GM12878 (cell line): Measurements from ENCODE around the gene GOLGA6L2. TPM values are rescaled to one million over a fixed set of nuclear protein-coding genes. Genes with fewer than 3 reads are reported as not detected.

Experiments
- KAT2A ChIP-seq: conservative IDR thresholded peaks from 2 replicates; pipeline ENCODE4 v1.6.1; 2011; ENCODE audit warnings: low read depth, low read length; ENCODE audit not compliant: control insufficient read depth
- polyA plus RNA-seq, 11 experiments: library from polyadenylated mRNA; depleted of rRNA in 4 of 11; unstranded in 6 of 11; stranded (reverse) in 5 of 11; fragments of >200 nt; fragmentation: Nextera tagmentation in 4 of 11; fragmentation: Illumina TruSeq in 1 of 11; extraction: Ambion mirVana in 4 of 11; extraction: Trizol in 1 of 11; gene quantifications; 1 replicate in 1 of 11; 2 replicates in 10 of 11; pipeline versions ENCODE4 v1.2.1 to v1.2.3, GENCODE V29; 2011 to 2016; ENCODE audit warnings: inconsistent platforms in 2 of 11, missing spikeins in 2 of 11, low read depth in 1 of 11
- total RNA-seq, 4 experiments: library from RNA; depleted of rRNA in 3 of 4; stranded (reverse); fragments of >200 nt in 3 of 4; fragmentation: Illumina TruSeq in 1 of 4; extraction: Trizol in 1 of 4; gene quantifications; 2 replicates each; pipeline versions ENCODE4 v1.2.1 to v1.2.3, GENCODE V29; 2013 to 2021
- TF ChIP-seq, protein P1 (sequence below): fragments of 450-650 bp; formaldehyde crosslinking; IDR thresholded peaks from 2 replicates; pipeline ENCODE4 v1.4.0; 2020; ENCODE audit warnings: mild to moderate bottlenecking, moderate library complexity
- TF ChIP-seq, protein P2 (sequence below): fragments of 450-650 bp; IDR thresholded peaks from 2 replicates; pipeline ENCODE4 v1.6.1; 2017; ENCODE audit warnings: mild to moderate bottlenecking, moderate library complexity

GOLGA6L2 gene
- total and polyA plus RNA-seq, 10 of the 15 experiments (the other 5 are each of a cell fraction or from before 2014, with no cell fraction given) = not detected

- TF ChIP-seq, protein P1, sequence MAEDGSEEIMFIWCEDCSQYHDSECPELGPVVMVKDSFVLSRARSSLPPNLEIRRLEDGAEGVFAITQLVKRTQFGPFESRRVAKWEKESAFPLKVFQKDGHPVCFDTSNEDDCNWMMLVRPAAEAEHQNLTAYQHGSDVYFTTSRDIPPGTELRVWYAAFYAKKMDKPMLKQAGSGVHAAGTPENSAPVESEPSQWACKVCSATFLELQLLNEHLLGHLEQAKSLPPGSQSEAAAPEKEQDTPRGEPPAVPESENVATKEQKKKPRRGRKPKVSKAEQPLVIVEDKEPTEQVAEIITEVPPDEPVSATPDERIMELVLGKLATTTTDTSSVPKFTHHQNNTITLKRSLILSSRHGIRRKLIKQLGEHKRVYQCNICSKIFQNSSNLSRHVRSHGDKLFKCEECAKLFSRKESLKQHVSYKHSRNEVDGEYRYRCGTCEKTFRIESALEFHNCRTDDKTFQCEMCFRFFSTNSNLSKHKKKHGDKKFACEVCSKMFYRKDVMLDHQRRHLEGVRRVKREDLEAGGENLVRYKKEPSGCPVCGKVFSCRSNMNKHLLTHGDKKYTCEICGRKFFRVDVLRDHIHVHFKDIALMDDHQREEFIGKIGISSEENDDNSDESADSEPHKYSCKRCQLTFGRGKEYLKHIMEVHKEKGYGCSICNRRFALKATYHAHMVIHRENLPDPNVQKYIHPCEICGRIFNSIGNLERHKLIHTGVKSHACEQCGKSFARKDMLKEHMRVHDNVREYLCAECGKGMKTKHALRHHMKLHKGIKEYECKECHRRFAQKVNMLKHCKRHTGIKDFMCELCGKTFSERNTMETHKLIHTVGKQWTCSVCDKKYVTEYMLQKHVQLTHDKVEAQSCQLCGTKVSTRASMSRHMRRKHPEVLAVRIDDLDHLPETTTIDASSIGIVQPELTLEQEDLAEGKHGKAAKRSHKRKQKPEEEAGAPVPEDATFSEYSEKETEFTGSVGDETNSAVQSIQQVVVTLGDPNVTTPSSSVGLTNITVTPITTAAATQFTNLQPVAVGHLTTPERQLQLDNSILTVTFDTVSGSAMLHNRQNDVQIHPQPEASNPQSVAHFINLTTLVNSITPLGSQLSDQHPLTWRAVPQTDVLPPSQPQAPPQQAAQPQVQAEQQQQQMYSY (CRISPR knock-in tag) = no peak
- TF ChIP-seq, protein P2, sequence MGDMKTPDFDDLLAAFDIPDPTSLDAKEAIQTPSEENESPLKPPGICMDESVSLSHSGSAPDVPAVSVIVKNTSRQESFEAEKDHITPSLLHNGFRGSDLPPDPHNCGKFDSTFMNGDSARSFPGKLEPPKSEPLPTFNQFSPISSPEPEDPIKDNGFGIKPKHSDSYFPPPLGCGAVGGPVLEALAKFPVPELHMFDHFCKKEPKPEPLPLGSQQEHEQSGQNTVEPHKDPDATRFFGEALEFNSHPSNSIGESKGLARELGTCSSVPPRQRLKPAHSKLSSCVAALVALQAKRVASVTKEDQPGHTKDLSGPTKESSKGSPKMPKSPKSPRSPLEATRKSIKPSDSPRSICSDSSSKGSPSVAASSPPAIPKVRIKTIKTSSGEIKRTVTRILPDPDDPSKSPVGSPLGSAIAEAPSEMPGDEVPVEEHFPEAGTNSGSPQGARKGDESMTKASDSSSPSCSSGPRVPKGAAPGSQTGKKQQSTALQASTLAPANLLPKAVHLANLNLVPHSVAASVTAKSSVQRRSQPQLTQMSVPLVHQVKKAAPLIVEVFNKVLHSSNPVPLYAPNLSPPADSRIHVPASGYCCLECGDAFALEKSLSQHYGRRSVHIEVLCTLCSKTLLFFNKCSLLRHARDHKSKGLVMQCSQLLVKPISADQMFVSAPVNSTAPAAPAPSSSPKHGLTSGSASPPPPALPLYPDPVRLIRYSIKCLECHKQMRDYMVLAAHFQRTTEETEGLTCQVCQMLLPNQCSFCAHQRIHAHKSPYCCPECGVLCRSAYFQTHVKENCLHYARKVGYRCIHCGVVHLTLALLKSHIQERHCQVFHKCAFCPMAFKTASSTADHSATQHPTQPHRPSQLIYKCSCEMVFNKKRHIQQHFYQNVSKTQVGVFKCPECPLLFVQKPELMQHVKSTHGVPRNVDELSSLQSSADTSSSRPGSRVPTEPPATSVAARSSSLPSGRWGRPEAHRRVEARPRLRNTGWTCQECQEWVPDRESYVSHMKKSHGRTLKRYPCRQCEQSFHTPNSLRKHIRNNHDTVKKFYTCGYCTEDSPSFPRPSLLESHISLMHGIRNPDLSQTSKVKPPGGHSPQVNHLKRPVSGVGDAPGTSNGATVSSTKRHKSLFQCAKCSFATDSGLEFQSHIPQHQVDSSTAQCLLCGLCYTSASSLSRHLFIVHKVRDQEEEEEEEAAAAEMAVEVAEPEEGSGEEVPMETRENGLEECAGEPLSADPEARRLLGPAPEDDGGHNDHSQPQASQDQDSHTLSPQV = no peak
- no peak for TF ChIP-seq KAT2A
These were observed 10.8 kb upstream of the GOLGA6L2 start (continued) for GRCh38 chr15:23457890-23458289.
